ENCODE measurements around the gene LGI2. TPM values are rescaled to one million over a fixed set of nuclear protein-coding genes. Genes with fewer than 3 reads are reported as not detected.
"Not testable (repeated sequence)": the region's sequence is repeated elsewhere in the genome, so short reads cannot be mapped to it uniquely, and the experiment has no call there.

The LGI2 gene
- total RNA-seq, 1 donor from 2014 or later, result 0.18 TPM

GRCh38 chr4:25060241-25060962 is 29.7 kb upstream of the LGI2 start:
- TF ChIP-seq CTCF (IDR thresholded peaks at IDR 0.05; ENCODE audit: unreplicated experiment), result no peak
- Mint-ChIP-seq H3K9me3 (ENCODE audit: unreplicated experiment) (no peaks in the 10 kb centered on the region), H3K27me3 (ENCODE audit: unreplicated experiment) (peaks cover 4% of the 10 kb centered on the region), H3K36me3 (ENCODE audit: low read depth, unreplicated experiment) (no peaks in the 10 kb centered on the region), H3K4me3 (ENCODE audit: unreplicated experiment) (no peak overlapping the region), H3K4me1 (ENCODE audit: unreplicated experiment) (peaks cover 4% of the 10 kb centered on the region), H3K27ac (ENCODE audit: unreplicated experiment) (no peak overlapping the region)
- DNase-seq (ENCODE audit: low spot score), result no peak

DNA sequence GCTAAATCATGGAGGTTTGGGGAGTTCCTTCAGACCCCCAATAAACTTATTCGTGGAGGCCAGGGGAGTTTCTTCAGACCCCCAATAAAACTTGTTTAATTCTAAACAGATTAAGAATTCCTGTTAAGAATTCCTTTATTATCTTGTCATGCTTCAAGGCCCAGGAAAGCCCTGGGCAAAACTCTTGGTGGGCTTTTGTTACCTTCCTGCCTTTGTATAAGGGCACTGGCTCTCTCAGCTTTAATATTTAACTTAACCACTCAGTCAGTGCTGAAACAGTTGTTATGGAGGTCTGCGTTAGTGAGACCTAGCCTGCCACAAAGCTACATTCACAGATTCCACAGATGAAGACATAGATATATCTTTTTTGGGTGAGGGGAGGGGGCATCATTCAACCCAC is 29.0 kb upstream of the LGI2 start:
- peaks cover 5% of the 10 kb centered on the region for H3K4me1 Mint-ChIP-seq (ENCODE audit: unreplicated experiment)
- peaks cover 4% of the 10 kb centered on the region for H3K27me3 Mint-ChIP-seq (ENCODE audit: unreplicated experiment)
- H3K4me3 Mint-ChIP-seq (ENCODE audit: unreplicated experiment), result no peak overlapping the region
- H3K9me3 Mint-ChIP-seq (ENCODE audit: unreplicated experiment), result no peaks in the 10 kb centered on the region
- DNase-seq (ENCODE audit: low spot score), result no peak
- TF ChIP-seq CTCF (IDR thresholded peaks at IDR 0.05; ENCODE audit: unreplicated experiment), result no peak
- no peak overlapping the region for H3K27ac Mint-ChIP-seq (ENCODE audit: unreplicated experiment)
- no peaks in the 10 kb centered on the region for H3K36me3 Mint-ChIP-seq (ENCODE audit: low read depth, unreplicated experiment)

- Mint-ChIP-seq H3K4me1 (ENCODE audit: unreplicated experiment) (peaks cover 10% of the 10 kb centered on the region), H3K36me3 (ENCODE audit: low read depth, unreplicated experiment) (no peaks in the 10 kb centered on the region), H3K27me3 (ENCODE audit: unreplicated experiment) (peaks cover 4% of the 10 kb centered on the region), H3K27ac (ENCODE audit: unreplicated experiment) (no peak overlapping the region), H3K4me3 (ENCODE audit: unreplicated experiment) (no peak overlapping the region), H3K9me3 (ENCODE audit: unreplicated experiment) (no peaks in the 10 kb centered on the region)
- DNase-seq (ENCODE audit: low spot score), result no peak
- no peak for TF ChIP-seq CTCF (IDR thresholded peaks at IDR 0.05; ENCODE audit: unreplicated experiment)
These were observed 28.1 kb upstream of the LGI2 start for GRCh38 chr4:25058796-25059195.

DNA sequence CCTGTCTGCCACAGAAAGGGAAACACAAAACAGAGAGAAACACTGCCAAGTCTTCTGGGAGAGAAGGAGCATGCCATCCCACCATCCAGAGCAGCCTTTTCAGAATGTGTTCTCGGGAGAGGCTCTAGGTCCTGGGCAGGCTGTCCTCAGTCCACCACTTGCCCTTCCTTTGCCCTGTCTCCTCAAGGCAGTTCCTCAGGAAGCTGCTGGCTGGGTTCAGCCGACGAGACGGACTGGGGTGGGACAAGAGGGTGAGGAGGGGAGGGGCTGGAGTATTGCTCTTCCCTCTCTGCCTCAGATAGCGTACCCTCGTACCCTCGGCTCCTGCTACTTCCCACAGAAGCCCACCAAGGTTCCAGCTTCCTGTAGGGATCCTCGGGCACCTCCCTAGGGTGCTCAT is 26.6 kb upstream of the LGI2 start:
- no peak overlapping the region for H3K4me3 Mint-ChIP-seq (ENCODE audit: unreplicated experiment)
- no peak for TF ChIP-seq CTCF (IDR thresholded peaks at IDR 0.05; ENCODE audit: unreplicated experiment)
- no peaks in the 10 kb centered on the region for H3K36me3 Mint-ChIP-seq (ENCODE audit: low read depth, unreplicated experiment)
- H3K4me1 Mint-ChIP-seq (ENCODE audit: unreplicated experiment), result peaks cover 10% of the 10 kb centered on the region
- no peaks in the 10 kb centered on the region for H3K9me3 Mint-ChIP-seq (ENCODE audit: unreplicated experiment)
- no peak overlapping the region for H3K27ac Mint-ChIP-seq (ENCODE audit: unreplicated experiment)
- no peak for DNase-seq (ENCODE audit: low spot score)
- H3K27me3 Mint-ChIP-seq (ENCODE audit: unreplicated experiment), result peaks cover 5% of the 10 kb centered on the region

GRCh38 chr4:25052037-25052436 is 21.3 kb upstream of the LGI2 start:
- H3K36me3 Mint-ChIP-seq (ENCODE audit: low read depth, unreplicated experiment); H3K9me3 Mint-ChIP-seq (ENCODE audit: unreplicated experiment); H3K4me1 Mint-ChIP-seq (ENCODE audit: unreplicated experiment); DNase-seq (ENCODE audit: low spot score); H3K4me3 Mint-ChIP-seq (ENCODE audit: unreplicated experiment); H3K27me3 Mint-ChIP-seq (ENCODE audit: unreplicated experiment); H3K27ac Mint-ChIP-seq (ENCODE audit: unreplicated experiment): not testable (repeated sequence)

Measured in endothelial cell (in vitro differentiated cells).